Ramos (cell line): ENCODE results near the gene ACTRT2.

Source experiments
- in situ Hi-C: fragments of 300-500 bp; cut with MboI; formaldehyde crosslinking; loops from one replicate; pipeline ENCODE4 v1.14.3; 2022; ENCODE audit warnings: low sequenced_read_pairs; ENCODE audit not compliant: unreplicated experiment

Gene ACTRT2

GRCh38 chr1:3021233-3021671 is at the start of gene ACTRT2:
ACTRT2 (plus strand) TSS chr1:3021467; CDS start chr1:3021687, 220 bp downstream.
- in situ Hi-C loops, result loop anchor here (25.0 kb wide), 1 partner anchor 291 kb away; no protein-coding TSS in a partner anchor

GRCh38 chr1:2971609-2972008 is 49.7 kb upstream of the ACTRT2 start:
- in situ Hi-C loops, result no loop called here

- in situ Hi-C loops, result no loop called here
These were observed 49.0 kb upstream of the ACTRT2 start for GRCh38 chr1:2972011-2972878.

GRCh38 chr1:2972879-2973575 is 48.2 kb upstream of the ACTRT2 start:
- in situ Hi-C loops, result no loop called here

GRCh38 chr1:2973601-2974593 is 47.4 kb upstream of the ACTRT2 start:
- in situ Hi-C loops, result no loop called here

GRCh38 chr1:2974701-2975301 is 46.5 kb upstream of the ACTRT2 start:
- in situ Hi-C loops, result no loop called here

- in situ Hi-C loops, result no loop called here
These were observed 45.6 kb upstream of the ACTRT2 start for GRCh38 chr1:2975466-2976179.

GRCh38 chr1:2976180-2976562 is 45.1 kb upstream of the ACTRT2 start:
- in situ Hi-C loops, result no loop called here

- in situ Hi-C loops, result no loop called here
These were observed 43.2 kb upstream of the ACTRT2 start for GRCh38 chr1:2977886-2978611.

GRCh38 chr1:2978691-2979190 is 42.5 kb upstream of the ACTRT2 start:
- in situ Hi-C loops, result no loop called here

- in situ Hi-C loops, result no loop called here
These were observed 41.8 kb upstream of the ACTRT2 start for GRCh38 chr1:2979191-2980072.

GRCh38 chr1:2980073-2980791 is 41.0 kb upstream of the ACTRT2 start:
- in situ Hi-C loops, result no loop called here

- in situ Hi-C loops, result no loop called here
These were observed 40.4 kb upstream of the ACTRT2 start for GRCh38 chr1:2980849-2981248.

- in situ Hi-C loops, result no loop called here
These were observed 39.9 kb upstream of the ACTRT2 start for GRCh38 chr1:2981388-2981787.

GRCh38 chr1:2981981-2982614 is 39.2 kb upstream of the ACTRT2 start:
- in situ Hi-C loops, result no loop called here

- in situ Hi-C loops, result no loop called here
These were observed 38.5 kb upstream of the ACTRT2 start for GRCh38 chr1:2982615-2983318.
